NCI-H226 (cell line): ENCODE results near the gene SCNN1A.

Source experiments
- DNase-seq: peaks from one replicate; pipeline ENCODE4 v3.0.0-alpha.2; 2015

SCNN1A gene

GRCh38 chr12:6330999-6331714, 44.2 kb downstream of the SCNN1A start:
- DNase-seq = no peak

DNA sequence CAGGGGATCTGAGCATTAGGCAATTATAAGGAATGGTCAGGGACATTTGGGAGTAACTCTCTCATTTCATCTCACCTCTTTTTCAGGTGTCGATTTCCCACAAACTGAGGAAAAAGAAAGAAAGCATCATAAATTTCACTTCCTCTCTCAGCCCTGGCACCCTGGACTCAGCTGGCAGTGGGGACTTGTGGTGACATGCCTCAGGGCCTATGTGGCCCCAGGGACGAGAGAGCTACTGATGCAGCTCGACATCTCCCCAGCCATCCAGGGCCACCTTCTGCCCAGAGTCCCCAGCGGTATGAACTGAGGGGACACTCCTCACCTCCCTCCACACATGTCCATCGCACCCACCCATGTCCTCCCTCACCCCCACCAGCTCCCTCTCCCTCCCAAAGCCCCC, 45.2 kb downstream of the SCNN1A start:
- no peak for DNase-seq

- DNase-seq = no peak
These were observed 45.7 kb downstream of the SCNN1A start for GRCh38 chr12:6329703-6330064.

- DNase-seq = no peak
These were observed 46.2 kb downstream of the SCNN1A start for GRCh38 chr12:6328945-6329702.

GRCh38 chr12:6328045-6328779, 47.2 kb downstream of the SCNN1A start:
- DNase-seq = no peak

- no peak for DNase-seq
These were observed 47.9 kb downstream of the SCNN1A start for GRCh38 chr12:6327229-6328041.

DNA sequence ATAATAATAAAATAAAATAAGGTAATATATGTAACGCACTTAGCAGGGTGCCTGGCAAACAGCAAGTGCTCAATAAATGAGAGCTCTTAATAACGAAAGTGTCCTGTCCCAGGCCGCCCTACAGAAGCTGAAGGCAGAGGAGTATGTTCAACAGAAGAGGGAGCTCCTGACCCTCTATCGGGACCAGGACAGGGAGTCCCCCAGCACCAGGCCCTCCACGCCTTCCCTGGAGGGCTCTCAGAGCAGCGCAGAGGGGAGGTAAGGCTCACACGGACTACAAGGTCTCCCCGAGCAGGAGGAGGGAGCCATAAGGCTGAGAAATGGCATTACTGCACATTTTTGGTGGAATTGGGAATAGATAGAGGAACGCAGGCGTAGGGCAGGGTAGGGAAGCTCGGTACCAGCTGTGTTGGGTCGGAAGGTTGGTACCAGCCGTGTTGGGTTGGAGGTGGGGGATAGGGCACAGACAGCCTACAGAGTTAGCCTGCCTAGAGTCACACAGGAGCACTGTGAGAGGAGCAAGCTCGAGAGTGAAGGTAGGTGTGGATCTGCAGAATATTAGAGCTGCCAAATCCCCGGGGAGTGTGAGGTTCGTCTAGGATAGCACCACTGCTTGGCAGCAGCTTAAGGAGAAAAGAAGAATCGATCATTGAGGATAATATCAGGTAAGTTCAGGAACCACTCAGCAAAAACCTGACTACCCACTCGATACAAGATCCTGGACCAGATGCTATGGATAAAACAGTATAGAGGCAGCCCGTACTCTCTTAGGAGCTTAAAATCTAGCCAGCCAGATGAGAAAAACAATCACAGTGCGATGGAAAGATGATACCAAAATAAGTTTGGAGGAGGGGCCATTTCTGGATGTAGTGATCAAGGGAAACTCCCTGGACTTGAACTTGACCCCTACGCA, 48.8 kb downstream of the SCNN1A start:
- no peak for DNase-seq

- no peak for DNase-seq
These were observed 50.2 kb downstream of the SCNN1A start for GRCh38 chr12:6324936-6325750.

DNA sequence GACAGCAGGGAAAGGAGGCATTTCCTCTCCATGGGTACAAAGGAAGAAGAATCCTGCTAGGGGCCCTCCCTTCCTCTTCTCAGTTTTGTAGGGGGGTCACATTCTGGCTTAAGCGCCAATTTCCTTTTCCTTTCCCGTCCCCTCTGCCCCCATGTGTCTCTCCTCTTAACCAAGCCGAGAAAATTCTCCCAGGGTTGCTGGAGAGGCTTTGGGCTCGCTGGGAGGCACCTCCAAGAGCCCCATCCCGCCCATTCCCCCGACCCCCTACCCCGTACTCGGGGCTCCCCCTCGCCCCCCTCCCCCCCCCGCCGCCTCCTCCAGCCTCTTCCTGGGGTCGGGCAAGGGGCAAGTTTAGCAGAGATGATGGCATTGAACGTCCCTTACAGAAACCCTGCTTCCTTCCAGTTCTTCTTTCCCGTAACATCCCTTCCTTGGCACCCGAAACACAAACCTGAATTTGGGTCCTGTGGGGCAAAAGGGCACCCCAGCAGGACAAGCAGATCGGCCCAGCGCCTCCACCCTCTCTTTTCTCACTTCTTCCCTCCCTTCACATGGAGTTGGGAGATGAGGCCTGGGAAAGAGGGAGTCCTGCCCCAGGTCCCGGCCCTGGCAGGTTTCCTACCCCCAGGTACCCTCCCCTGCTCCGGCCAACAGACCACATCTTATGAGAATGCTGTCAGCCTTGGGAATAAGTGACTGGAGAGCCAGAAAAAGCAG, 51.2 kb downstream of the SCNN1A start:
- DNase-seq = no peak

DNA sequence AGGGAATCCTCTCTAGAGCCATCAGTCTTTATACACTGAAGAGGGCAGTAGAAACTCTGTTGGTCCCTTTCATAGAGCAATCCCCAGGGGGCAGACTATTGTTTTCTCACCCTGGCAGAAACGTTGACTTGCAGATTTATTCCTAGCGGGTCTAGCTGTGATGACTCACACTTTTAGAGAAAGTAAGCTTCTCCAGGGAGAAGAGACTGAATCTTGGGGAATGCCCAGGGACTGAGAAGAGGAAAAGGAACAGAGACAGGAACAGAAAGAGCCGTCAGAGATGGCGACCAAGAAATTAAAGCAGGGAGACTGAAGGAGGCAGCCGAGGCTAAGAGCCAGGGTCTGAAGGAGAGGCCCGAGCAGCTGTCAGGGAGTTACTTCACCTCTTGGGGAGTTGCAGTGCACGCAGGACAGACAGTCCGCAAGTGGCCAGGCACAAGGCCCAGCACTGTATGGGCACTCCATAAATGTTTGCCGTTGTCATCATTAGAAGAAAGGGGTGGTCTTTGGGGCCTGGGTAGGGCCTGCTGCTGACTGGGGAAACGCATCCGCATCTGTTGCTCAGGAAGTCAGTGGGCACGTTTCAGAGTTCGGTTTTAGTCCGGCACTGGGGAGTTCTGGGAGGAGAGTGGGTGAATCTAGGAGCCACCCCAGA, 51.9 kb downstream of the SCNN1A start:
- DNase-seq = peak; percentile 86

DNA sequence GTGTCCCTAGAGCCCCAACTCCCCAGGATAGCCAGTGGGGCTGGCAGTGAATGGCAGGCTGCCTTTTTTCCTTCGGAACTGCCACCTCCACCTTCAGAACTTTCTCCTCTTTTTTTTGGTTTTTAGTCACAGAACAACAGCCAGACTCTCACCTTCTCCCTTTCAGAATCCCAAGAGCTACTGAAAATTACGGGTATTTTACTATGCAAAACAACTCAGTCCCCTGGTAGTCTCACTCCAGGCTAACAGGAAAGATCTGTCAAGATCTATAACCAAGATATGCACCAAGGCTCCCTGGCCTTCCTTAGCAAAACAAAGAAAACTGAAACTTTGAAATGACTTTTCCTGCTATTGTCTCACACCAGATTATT, 52.4 kb downstream of the SCNN1A start:
- peak; percentile 0 for DNase-seq

DNA sequence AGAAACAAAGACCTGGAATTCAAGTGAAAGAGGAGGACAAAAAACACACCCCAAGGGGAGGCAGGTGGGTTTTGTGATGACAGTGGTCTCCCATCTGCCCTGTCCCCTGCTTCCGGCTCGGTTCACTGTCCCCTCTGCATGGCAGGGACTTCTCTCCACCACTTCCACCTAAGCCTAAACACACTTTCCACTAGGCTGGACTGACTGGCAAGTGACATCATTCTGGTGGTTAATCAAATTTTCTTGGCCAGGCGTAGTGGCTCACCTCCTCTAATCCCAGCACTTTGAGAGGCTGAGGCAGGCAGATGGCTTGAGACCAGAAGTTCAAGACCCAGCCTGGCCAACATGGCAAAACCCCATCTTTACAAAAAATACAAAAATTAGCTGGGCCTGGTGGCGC, 53.0 kb downstream of the SCNN1A start:
- peak; percentile 1 for DNase-seq

- no peak for DNase-seq
These were observed 53.5 kb downstream of the SCNN1A start for GRCh38 chr12:6321905-6322304.

DNA sequence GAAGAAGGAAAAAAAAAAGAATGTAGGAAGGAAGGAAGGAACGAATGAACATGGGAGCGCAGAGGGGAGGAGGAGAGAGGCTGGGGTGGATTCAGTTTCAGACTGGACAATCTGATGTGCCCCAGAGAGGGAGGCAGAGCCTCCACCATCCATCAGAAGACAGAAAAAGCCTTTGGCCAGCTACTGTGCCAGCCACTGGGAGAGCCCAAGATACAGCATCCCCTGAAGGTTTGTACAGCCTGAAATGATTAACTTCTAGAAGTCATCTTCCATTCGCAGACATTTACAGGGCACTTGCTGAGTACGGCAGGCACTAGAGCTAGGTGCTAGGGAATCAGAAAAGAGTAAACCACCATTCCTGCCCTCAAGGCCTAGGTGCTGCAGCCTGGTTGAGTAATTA, 55.9 kb downstream of the SCNN1A start:
- no peak for DNase-seq

GRCh38 chr12:6318440-6318879, 56.9 kb downstream of the SCNN1A start:
- no peak for DNase-seq

- no peak for DNase-seq
These were observed 57.5 kb downstream of the SCNN1A start for GRCh38 chr12:6317693-6318439.

DNA sequence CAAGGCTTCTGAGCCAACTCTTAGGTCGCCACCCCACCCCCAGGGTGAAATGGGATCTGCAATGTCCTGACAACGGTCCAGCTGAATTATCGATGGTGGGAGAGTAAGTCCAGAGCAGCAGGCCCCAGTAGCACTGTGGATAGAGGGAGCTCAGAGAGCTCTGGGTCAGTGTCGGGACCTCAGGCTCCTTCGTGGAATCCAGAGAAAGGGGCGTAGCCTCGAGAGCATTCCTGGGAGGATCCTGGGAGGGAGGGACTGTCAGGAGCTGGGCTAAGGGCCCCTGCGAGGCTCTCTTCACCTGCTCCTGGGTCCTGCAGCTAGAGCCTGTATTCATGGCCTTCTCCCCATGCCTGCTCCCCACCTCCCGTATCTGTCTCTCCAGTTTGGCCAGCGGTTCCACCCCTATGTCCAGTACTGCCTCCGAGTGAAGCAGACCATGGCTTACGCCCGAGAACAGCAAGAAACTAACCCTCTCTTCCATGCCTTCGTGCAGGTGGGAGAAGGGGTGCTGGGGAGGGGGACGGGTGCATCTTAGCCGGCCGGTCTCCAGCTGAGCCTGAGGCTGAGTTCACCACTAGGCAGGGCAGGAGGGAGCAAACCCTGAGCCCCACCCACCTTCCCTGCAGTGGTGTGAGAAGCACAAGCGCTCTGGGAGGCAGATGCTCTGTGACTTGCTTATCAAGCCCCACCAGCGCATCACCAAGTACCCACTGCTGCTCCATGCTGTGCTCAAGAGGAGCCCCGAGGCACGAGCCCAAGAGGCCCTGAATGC, 58.3 kb downstream of the SCNN1A start:
- no peak for DNase-seq
